Measurements from ENCODE around the gene CAPN1. TPM values are rescaled to one million over a fixed set of nuclear protein-coding genes. Genes with fewer than 3 reads are reported as not detected.

The CAPN1 gene
- total RNA-seq, 2 donors from 2014 or later = 325 to 416 TPM

DNA sequence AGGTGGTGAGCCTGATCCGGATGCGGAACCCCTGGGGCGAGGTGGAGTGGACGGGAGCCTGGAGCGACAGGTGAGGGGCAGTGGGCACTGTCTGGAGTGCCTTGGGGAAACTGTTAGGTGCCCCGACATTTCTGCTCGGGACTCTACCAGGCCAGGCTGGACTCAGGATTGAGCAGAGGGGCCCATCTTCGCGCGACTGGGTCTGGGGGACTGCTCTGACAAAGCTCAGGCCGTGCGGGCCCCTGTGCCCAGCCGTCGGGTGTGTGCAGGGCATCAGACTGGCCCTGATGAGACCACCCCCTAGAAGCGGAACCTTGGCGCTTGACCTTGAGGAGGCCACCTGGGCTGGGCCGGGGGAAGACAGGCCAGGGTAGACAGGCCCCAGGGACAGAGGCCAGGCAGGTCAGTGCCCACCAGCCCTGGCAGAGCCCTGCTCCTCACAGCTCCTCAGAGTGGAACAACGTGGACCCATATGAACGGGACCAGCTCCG lies 6.3 kb downstream of the CAPN1 start:
- no peak overlapping the region for H3K4me3 ChIP-seq
- TF ChIP-seq, protein P1, sequence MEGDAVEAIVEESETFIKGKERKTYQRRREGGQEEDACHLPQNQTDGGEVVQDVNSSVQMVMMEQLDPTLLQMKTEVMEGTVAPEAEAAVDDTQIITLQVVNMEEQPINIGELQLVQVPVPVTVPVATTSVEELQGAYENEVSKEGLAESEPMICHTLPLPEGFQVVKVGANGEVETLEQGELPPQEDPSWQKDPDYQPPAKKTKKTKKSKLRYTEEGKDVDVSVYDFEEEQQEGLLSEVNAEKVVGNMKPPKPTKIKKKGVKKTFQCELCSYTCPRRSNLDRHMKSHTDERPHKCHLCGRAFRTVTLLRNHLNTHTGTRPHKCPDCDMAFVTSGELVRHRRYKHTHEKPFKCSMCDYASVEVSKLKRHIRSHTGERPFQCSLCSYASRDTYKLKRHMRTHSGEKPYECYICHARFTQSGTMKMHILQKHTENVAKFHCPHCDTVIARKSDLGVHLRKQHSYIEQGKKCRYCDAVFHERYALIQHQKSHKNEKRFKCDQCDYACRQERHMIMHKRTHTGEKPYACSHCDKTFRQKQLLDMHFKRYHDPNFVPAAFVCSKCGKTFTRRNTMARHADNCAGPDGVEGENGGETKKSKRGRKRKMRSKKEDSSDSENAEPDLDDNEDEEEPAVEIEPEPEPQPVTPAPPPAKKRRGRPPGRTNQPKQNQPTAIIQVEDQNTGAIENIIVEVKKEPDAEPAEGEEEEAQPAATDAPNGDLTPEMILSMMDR (IDR thresholded peaks at IDR 0.05) = no peak
- H3K36me3 ChIP-seq = peaks cover 18% of the 10 kb centered on the region
- intact Hi-C loops (cut with DNase I) = no loop called here
- no peak overlapping the region for H3K9ac ChIP-seq (ENCODE audit: low read depth in 2 of 2, low read length in 2 of 2)
- no peaks in the 10 kb centered on the region for H3K9me3 ChIP-seq
- H3K4me1 ChIP-seq = peaks cover 6% of the 10 kb centered on the region
- no peak overlapping the region for H3K27ac ChIP-seq
- no peak for DNase-seq
- no peaks in the 10 kb centered on the region for H3K27me3 ChIP-seq

DNA sequence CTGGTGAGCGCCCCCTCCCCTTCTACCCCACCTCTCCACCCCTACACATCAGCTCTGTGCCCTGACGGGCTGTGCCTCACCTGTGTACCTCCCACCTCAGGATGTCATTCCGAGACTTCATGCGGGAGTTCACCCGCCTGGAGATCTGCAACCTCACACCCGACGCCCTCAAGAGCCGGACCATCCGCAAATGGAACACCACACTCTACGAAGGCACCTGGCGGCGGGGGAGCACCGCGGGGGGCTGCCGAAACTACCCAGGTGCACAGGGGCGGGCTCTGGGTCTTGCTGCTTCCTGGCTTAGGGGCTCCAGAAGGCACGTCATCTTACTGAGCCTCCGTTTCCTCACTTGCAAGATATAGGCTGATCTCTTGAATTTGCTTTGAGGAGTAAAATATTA lies 6.8 kb downstream of the CAPN1 start:
- no peak overlapping the region for H3K9ac ChIP-seq (ENCODE audit: low read depth in 2 of 2, low read length in 2 of 2)
- H3K9me3 ChIP-seq = no peaks in the 10 kb centered on the region
- peaks cover 18% of the 10 kb centered on the region for H3K36me3 ChIP-seq
- intact Hi-C loops (cut with DNase I) = no loop called here
- no peak overlapping the region for H3K4me3 ChIP-seq
- H3K27me3 ChIP-seq = no peaks in the 10 kb centered on the region
- H3K4me1 ChIP-seq = peaks cover 2% of the 10 kb centered on the region
- no peak for DNase-seq
- TF ChIP-seq, protein P1 (IDR thresholded peaks at IDR 0.05) = no peak
- H3K27ac ChIP-seq = no peak overlapping the region

- H3K36me3 ChIP-seq = peaks cover 18% of the 10 kb centered on the region
Observed at GRCh38 chr11:65189191-65189590, 7.5 kb downstream of the CAPN1 start.

GRCh38 chr11:65194564-65194963 lies 12.8 kb downstream of the CAPN1 start:
- Histone ChIP-seq H3K36me3 (peaks cover 12% of the 10 kb centered on the region), H3K9me3 (no peaks in the 10 kb centered on the region), H3K4me3 (no peak overlapping the region), H3K4me1 (no peaks in the 10 kb centered on the region), H3K27me3 (no peaks in the 10 kb centered on the region), H3K9ac (ENCODE audit: low read depth in 2 of 2, low read length in 2 of 2) (no peak overlapping the region), H3K27ac (no peak overlapping the region)
- no peak for DNase-seq
- TF ChIP-seq, protein P1 (IDR thresholded peaks at IDR 0.05) = no peak
- intact Hi-C loops (cut with DNase I) = no loop called here

More at GRCh38 chr11:65189191-65189590, 7.5 kb downstream of the CAPN1 start:
- no peak overlapping the region for H3K27ac ChIP-seq
- no peaks in the 10 kb centered on the region for H3K4me1 ChIP-seq
- no peak for DNase-seq
- TF ChIP-seq, protein P1 (IDR thresholded peaks at IDR 0.05) = no peak
- H3K9ac ChIP-seq (ENCODE audit: low read depth in 2 of 2, low read length in 2 of 2) = no peak overlapping the region
- intact Hi-C loops (cut with DNase I) = no loop called here
- H3K4me3 ChIP-seq = no peak overlapping the region
- H3K9me3 ChIP-seq = no peaks in the 10 kb centered on the region
- H3K27me3 ChIP-seq = no peaks in the 10 kb centered on the region

- H3K27me3 ChIP-seq = no peaks in the 10 kb centered on the region
- intact Hi-C loops (cut with DNase I) = loop anchor here (10.0 kb wide), 2 partner anchors 51 to 121 kb away; no protein-coding TSS in a partner anchor
- H3K4me3 ChIP-seq = no peak overlapping the region
- no peak overlapping the region for H3K9ac ChIP-seq (ENCODE audit: low read depth in 2 of 2, low read length in 2 of 2)
- peaks cover 22% of the 10 kb centered on the region for H3K36me3 ChIP-seq
- no peak for DNase-seq
- no peaks in the 10 kb centered on the region for H3K9me3 ChIP-seq
- TF ChIP-seq, protein P1 (IDR thresholded peaks at IDR 0.05) = no peak
- peaks cover 10% of the 10 kb centered on the region for H3K4me1 ChIP-seq
- no peak overlapping the region for H3K27ac ChIP-seq
Observed at GRCh38 chr11:65204143-65204542, 22.4 kb downstream of the CAPN1 start.

Data from colonic mucosa (tissue), 4 donors.